ENCODE measurements around the gene CLRN2.

Gene CLRN2

GRCh38 chr4:17514865-17515264 is at the start of gene CLRN2:
Gene CLRN2 (plus strand): TSS chr4:17515165. CDS start chr4:17515267, 102 bp downstream.
- DNase-seq (ENCODE audit: low read depth): no peak

- DNase-seq (ENCODE audit: low read depth): no peak
Measured at GRCh38 chr4:17468619-17469221, 46.2 kb upstream of the CLRN2 start.

GRCh38 chr4:17469931-17470674 is 44.9 kb upstream of the CLRN2 start:
- no peak for DNase-seq (ENCODE audit: low read depth)

- no peak for DNase-seq (ENCODE audit: low read depth)
Measured at GRCh38 chr4:17475481-17475880, 39.5 kb upstream of the CLRN2 start.

- no peak for DNase-seq (ENCODE audit: low read depth)
Measured at GRCh38 chr4:17476853-17477252, 38.1 kb upstream of the CLRN2 start.

- DNase-seq (ENCODE audit: low read depth): no peak
Measured at GRCh38 chr4:17477774-17478472, 37.0 kb upstream of the CLRN2 start.

GRCh38 chr4:17480210-17480927 is 34.6 kb upstream of the CLRN2 start:
- no peak for DNase-seq (ENCODE audit: low read depth)

- no peak for DNase-seq (ENCODE audit: low read depth)
Measured at GRCh38 chr4:17480955-17481354, 34.0 kb upstream of the CLRN2 start.

GRCh38 chr4:17482716-17483115 is 32.2 kb upstream of the CLRN2 start:
- no peak for DNase-seq (ENCODE audit: low read depth)

GRCh38 chr4:17489123-17489522 is 25.8 kb upstream of the CLRN2 start:
- no peak for DNase-seq (ENCODE audit: low read depth)

- DNase-seq (ENCODE audit: low read depth): no peak
Measured at GRCh38 chr4:17489721-17490120, 25.2 kb upstream of the CLRN2 start.

- DNase-seq (ENCODE audit: low read depth): no peak
Measured at GRCh38 chr4:17490575-17491059, 24.3 kb upstream of the CLRN2 start.

- DNase-seq (ENCODE audit: low read depth): no peak
Measured at GRCh38 chr4:17491196-17491595, 23.8 kb upstream of the CLRN2 start.

- DNase-seq (ENCODE audit: low read depth): no peak
Measured at GRCh38 chr4:17492058-17492741, 22.8 kb upstream of the CLRN2 start.

- DNase-seq (ENCODE audit: low read depth): no peak
Measured at GRCh38 chr4:17492876-17493275, 22.1 kb upstream of the CLRN2 start.

GRCh38 chr4:17493619-17494018 is 21.3 kb upstream of the CLRN2 start:
- no peak for DNase-seq (ENCODE audit: low read depth)

- DNase-seq (ENCODE audit: low read depth): no peak
Measured at GRCh38 chr4:17494258-17495190, 20.4 kb upstream of the CLRN2 start.

GRCh38 chr4:17497890-17498523 is 17.0 kb upstream of the CLRN2 start:
- no peak for DNase-seq (ENCODE audit: low read depth)

GRCh38 chr4:17500574-17500973 is 14.4 kb upstream of the CLRN2 start:
- no peak for DNase-seq (ENCODE audit: low read depth)

- DNase-seq (ENCODE audit: low read depth): no peak
Measured at GRCh38 chr4:17502756-17503155, 12.2 kb upstream of the CLRN2 start.
